Stimulated activated CD8-positive, alpha-beta memory T cell treated with anti-CD3 and anti-CD28 coated beads, Interleukin-15, amount 100 ng/mL, for 48 hours (primary cell): ENCODE results near the gene PIGV.

Experiments used
- DNase-seq, 2 donors: peaks; one replicate each; pipeline ENCODE4 v3.0.0-alpha.2; 2020; ENCODE audit warnings: low read depth in 2 of 2

Gene PIGV

DNA sequence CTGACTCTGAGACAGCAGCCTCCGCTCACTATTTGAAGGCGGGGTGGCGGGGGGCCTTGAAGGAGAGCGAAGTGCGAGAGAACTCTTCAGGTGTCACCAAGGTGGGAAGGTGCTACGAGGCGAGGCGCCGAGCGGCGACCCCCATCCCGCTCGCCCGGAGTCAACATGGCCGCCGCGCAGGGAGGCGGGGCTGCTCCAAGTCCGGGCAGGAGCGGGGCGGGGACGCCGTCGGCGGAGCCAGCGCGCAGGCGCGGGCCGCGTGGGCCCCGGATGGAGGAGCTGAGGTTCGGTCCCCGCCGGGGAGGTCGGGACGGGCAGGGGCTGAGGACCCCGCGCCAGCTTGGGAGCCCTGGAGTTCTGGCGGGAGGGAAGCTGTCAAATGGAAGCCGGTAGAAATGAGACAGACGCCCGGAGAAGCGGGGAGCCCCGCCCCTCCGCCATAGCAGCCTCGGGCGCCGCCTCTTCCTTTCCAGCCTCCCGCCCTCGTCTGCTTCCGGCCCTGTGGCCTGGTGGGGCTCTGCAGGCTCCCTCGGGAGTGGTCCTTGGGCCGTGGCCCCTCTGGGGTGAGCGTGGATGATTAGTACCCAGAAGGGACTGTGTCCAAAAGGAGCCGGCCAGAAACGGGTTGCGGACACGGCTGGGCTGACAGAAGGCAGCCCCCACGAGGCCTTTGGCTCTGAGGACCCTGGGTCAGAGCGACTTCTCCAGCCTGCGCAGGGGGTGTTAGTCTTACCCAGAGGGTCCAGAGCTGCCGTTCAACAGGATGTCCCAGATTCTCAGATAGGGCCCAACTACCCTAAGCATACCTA lies at the start of gene PIGV:
PIGV (plus strand) TSS at position 245 of the 809 bp plus-strand sequence. CDS start 2,866 bp downstream, outside the sequence.
- peak; percentile 84 to 85 for DNase-seq

GRCh38 chr1:26739329-26739914 lies 48.3 kb upstream of the PIGV start:
- DNase-seq = no peak

GRCh38 chr1:26740023-26740634 lies 47.6 kb upstream of the PIGV start:
- DNase-seq = no peak

- DNase-seq = no peak
These were observed 46.8 kb upstream of the PIGV start for GRCh38 chr1:26740952-26741351.

GRCh38 chr1:26743426-26744059 lies 44.2 kb upstream of the PIGV start:
- no peak for DNase-seq

DNA sequence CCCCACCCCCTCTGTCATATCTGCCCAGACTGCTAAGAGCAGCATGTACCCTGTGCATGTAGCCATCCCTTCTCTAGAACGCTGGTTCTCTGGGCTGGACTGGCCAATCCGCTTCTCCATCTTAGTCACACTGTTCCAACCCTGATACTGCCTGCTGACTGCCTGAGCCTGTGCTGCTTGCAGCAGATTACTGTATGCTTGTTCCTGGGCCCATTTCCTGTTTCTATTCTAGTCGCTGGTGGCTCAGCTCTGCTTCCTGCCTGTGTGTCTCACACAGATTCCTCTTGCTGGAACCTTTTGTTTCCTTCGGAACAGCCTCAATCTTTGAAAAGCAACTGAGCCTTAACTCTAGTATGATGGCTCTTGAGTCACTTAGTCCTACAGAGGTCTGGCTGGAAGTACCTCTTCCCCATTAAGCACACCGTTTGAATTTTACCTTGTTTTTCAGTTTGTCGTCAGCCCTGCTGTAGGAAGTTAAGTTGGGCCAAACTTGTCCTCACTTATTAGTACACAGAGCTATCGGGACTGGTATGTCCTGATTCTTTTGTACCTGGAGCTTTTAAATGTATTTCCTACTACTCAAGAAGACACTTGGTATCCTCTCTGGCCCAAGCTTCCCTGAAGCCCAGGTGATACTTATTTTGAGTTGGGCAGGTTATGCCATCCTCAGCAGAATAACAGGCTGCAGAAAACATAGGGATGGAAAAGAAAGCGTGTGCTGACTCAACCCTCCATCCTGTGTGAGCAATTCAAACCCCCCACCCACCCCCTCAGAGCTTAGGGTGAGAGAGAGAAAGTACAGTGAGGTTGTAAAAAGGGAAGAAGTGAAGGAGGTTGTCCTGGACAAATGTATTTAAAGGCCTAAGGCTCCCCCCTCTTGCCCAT lies 43.4 kb upstream of the PIGV start:
- peak; percentile 72 to 76 for DNase-seq

GRCh38 chr1:26745191-26745590 lies 42.6 kb upstream of the PIGV start:
- DNase-seq = no peak

DNA sequence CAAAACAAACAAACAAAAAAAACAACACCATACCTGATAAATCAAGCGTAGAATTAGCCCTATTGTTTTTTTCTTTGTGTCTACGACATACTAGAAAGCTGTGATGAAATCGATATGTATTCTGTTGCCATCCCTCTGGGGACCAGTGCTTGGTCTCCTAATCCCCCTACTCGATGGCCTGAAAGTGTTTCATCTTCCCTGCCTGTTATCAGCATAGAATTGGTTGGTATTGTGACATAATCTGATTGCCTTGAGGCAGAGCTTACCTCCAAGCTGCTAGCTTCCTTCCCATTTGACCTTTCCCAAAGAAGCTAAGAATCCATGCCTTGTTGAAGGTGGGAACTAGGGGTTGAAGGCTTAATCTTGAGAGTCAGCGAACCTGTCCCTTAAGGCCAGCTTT lies 40.7 kb upstream of the PIGV start:
- no peak for DNase-seq

DNA sequence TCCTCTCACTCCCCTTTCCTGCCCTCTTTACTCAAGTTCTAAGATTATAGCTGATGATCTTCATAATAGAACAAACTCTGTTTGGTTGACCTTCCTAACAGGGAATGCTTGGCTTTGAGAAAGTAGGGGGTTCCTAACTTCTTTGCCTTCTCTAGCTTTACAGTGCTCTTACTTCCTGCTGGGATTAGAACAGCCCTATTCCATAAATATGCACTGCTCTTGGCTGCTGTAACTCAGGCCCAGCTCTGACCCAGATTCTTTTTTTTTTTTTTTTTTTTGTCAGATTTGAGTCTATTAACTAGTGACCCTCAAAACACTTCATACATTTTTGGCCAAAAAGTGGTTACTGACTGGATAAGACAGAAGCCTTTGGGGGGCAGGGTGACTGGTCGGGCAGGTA lies 39.4 kb upstream of the PIGV start:
- no peak for DNase-seq

- DNase-seq = no peak
These were observed 38.3 kb upstream of the PIGV start for GRCh38 chr1:26749458-26749857.

DNA sequence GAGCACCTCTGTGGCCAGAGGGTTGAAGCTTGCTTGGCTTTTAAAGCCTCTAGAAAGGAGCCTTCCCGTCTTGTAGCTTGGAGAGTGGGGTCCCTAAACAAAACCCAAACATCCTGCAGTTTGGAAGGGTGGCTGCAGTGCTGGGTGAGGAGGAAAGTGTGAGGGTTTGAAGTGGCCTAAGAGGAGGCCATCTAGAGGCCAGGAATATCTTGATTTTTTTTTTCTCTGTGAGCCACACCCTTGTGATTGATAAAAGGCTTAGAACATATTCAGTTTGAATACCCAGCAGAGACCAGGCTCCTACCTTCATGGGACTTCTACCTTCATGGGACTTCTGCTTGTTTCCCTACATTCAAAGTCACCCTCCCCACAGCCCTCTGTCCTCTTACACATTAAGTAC lies 37.3 kb upstream of the PIGV start:
- DNase-seq = no peak

DNA sequence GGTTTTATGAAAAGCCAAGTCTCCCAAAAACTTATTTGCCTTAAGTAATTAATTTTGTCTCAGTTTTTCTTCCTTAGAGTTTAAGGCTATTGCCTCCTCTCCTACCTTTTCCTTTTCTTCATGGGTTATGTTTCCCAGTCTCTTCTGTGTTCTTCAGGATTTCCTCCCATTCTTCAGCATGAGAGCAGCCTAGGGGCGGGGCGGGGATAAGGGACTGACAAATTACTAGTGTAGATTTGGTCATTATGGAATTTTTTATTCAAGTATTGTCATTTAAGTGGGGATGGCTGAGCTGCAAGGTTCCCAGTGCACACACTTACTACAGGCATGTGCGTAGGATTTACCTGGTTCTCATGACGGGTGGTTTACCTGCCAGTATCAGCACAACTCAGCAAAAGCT lies 35.2 kb upstream of the PIGV start:
- no peak for DNase-seq

- no peak for DNase-seq
These were observed 33.5 kb upstream of the PIGV start for GRCh38 chr1:26754086-26754874.

DNA sequence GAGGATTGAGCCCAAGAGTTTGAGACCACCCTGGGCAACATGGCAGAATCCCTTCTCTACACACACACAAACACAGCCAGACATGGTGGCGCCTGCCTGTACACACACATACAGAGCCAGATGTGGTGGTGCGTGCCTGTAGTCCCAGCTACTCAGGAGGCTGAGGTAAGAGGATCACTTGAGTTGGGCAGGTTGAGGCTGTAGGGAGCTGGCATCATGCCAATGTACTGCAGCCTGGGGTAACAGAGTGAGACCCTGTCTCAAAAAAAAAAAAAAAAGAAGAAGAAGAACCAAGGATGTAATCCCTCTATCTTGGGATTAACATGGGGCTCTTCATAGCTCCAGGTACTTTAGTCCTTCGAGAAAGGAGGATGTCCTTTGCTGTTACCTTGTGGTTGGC lies 29.4 kb upstream of the PIGV start:
- DNase-seq = no peak

- no peak for DNase-seq
These were observed 28.2 kb upstream of the PIGV start for GRCh38 chr1:26759531-26759930.

- DNase-seq = no peak
These were observed 26.5 kb upstream of the PIGV start for GRCh38 chr1:26761217-26761616.

GRCh38 chr1:26767714-26768113 lies 20.0 kb upstream of the PIGV start:
- no peak for DNase-seq

GRCh38 chr1:26768755-26769154 lies 19.0 kb upstream of the PIGV start:
- DNase-seq = no peak

- DNase-seq = no peak
These were observed 16.5 kb upstream of the PIGV start for GRCh38 chr1:26771285-26771642.

- no peak for DNase-seq
These were observed 16.0 kb upstream of the PIGV start for GRCh38 chr1:26771643-26772321.
